ENCODE results near the gene CFL1.
A peak's percentile ranks its signal among the peaks of the same experiment; 100 is the strongest.

Gene CFL1

GRCh38 chr11:65869643-65870306 is 11.8 kb upstream of the CFL1 start:
- DNase-seq: no peak

DNA sequence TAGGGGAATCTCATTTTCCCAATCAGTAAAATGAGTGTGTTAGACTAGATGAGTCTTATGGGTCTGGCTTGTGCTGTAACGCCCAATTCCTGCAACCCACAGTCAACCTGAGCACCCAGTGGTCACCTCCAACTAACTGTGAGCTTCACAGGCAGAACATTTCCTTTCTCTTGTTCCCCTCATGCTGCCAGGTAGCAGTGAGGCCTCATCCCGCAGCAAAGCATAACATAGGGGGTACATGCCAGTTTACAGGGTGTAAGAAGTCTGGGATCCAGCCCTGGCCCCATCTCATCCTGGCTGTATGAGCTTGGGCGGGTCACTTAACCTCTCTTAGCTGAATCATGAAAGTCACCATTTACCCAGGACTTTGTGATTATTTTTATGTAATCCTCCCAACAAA is 10.9 kb upstream of the CFL1 start:
- no peak for DNase-seq

DNA sequence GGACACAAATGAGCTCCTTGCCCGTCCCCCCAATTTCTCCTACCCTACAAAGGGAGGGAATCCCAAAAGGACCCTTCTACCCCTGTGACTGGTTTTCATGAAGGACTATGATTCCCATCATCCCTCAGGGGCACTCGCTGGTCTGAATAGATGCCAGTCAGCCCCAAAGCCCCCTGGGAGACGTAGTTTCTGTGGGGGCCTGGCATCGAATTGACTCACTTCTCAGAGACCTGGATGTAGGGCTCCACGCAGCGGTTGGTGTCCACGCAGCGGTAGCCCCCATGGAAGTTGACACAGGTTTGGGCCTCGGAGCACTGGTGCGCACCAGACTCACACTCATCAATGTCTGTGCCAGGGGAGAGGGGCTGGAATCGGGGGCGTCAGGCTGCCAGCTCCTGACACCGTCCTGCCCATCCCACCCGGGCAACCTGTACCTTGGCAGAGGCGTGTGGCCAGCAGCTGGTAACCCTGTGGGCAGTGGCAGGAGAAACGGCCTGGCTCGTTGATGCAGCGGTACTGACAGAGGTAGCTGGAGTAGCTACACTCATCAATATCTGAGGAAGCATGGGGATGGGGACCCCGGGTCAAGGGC is 10.2 kb upstream of the CFL1 start:
- peak; percentile 60 for DNase-seq

DNA sequence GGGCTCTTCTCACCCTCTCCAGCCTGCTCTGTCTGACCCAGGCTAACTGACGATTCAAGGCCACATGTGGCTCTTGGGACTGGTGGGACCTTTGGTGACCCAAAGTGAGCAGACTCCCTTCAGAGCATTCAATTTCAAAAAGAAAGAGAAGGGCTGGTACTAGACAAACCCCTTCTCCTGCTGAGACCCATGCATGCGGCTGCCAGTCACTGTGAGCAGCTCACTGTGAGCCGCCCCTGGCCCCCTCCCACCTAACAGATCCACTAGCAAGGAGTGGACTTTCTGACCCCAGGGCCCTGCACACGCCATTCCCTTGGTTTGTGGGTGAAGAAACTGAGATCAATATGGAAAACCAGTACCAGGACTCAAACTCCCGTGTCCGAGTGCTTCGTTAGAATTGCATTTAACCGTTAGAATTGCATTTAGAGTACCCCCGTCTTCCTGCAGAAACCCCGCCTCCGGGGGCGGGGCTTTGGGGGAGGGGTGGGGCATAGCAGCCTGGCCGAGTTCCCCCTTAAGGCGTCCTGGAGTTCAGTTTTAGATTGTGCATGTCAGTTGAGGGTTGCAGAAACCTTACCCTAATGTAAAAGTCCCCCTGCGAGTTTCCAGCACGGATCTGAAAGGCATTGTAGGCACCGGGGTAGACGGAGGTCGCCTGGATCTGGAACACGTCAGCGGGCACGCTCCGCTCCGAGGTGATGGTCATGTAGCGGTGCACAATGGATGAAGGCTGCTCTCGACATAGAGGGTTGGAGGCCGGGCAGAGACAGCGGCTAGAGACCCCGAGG is 9.5 kb upstream of the CFL1 start:
- DNase-seq: peak; percentile 68

DNA sequence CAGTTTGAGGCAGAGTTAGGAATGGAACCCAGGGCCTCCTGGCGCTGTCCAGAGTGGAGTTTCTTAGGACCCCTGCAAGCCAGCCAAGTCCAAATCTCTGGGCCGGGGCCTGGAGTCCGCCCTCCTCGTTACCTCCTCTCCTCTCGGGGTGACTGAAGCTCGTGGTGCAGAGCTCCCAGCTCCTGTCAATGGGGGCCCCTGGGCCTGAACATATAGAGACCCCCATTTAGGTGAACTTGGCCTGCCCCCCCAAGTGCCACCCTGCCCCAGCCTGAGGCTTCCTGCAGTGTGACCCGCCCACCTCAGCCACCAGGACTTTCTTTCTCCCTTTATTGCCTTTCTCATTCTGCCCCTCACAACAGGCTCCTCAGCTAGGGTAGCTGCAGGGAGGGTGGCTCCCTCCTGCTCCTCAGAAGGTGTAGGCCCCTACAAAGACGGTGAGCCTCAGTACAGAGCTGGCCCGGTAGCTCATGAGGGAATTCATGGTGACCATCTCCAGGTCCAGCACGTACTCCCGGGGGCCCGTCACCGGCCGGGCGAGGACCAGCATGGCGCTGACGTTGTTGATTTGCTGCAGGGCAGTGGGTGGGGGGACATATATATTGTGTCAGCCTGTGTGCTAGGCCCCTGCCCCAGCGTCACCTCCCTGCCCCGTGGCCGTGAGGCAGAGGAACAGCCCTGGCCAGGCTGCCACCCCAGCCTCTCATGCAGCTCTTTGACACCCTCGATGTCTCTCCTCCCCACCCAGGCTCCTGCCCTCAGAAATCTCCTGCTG is 8.7 kb upstream of the CFL1 start:
- DNase-seq: no peak

DNA sequence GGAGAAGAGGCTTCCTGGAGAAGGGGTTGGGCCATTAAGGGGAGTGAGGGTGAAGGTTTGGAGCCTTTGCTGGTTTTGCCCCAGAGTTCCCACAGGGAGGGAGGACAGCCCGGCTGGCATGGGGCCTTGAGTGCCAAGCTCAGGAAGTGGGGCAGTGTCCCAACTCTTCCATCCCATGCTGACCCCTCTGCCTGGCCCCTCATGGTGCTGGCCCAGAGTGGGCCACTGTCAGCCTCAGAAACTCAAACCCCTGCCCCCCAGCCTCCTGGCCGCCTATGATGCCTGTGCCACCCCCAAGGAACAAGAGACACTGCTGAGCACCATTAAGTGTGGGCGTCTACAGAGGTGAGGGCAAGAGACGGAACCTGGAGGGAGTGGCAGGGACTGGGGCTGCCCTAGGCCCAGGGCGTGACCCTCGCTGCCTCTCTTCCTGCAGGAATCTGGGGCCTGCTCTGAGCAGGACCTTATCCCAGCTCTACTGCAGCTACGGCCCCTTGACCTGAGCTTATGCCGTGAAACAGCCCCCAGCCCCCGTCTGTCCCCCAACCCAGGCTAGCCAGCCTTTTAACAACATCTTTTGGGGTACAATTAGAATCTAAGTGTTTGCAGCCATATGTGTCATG is 7.7 kb upstream of the CFL1 start:
- no peak for DNase-seq

GRCh38 chr11:65864706-65865471 is 6.9 kb upstream of the CFL1 start:
- DNase-seq: no peak

- no peak for DNase-seq
Observed at GRCh38 chr11:65863889-65864705, 6.1 kb upstream of the CFL1 start.

DNA sequence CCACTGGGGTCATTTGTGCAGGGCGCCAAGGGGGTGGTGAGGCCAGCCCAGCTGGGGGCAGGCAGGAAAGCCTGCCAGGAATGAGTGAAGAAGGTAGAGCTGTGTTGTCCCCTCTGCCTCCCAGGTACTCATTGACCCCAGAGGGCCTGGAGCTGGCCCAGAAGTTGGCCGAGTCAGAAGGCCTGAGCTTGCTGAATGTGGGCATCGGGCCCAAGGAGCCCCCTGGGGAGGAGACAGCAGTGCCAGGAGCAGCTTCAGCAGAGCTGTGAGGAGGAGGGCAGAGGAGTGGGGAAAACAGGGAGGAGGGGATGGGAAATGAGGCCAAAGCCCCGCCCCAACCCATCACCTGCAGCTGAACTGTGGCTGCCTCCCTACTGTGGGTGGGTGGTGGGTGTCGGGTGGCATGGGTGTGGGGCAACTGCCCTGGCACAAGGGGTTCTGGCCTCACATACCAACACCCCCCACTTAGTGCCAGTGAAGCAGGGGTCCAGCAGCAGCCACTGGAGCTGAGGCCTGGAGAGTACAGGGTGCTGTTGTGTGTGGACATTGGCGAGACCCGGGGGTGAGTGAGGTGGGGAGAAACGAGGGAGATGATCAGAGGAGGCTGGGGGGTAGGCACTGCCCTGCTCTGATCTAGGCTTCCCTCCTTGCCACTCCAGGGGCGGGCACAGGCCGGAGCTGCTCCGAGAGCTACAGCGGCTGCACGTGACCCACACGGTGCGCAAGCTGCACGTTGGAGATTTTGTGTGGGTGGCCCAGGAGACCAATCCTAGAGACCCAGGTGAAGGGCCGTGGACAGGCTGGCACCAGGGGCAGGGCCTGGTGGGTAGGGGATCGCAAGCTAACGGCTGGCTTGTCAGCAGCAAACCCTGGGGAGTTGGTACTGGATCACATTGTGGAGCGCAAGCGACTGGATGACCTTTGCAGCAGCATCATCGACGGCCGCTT is 5.2 kb upstream of the CFL1 start:
- DNase-seq: no peak

DNA sequence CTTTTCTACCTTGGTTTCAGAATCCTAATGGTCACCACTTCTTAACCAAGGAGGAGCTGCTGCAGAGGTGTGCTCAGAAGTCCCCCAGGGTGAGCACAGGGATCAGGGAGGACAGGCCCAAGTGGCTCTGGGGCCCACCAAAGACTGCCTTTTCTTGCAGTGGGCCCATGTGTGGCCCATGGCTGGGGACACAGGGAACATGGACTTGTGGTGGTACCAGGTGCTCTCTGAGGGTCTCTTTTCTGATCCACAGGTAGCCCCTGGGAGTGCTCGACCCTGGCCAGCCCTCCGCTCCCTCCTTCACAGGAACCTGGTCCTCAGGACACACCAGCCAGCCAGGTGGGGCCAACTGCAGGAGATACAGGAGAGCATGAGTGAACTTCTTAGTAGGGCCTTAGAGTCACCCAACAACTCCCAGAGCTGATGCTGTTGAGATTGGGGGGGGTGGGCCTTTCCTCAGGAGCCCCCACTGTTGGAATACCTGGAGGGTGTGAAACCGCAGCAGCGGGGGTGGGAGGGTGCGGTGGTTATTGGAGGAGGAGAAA is 4.3 kb upstream of the CFL1 start:
- DNase-seq: no peak

DNA sequence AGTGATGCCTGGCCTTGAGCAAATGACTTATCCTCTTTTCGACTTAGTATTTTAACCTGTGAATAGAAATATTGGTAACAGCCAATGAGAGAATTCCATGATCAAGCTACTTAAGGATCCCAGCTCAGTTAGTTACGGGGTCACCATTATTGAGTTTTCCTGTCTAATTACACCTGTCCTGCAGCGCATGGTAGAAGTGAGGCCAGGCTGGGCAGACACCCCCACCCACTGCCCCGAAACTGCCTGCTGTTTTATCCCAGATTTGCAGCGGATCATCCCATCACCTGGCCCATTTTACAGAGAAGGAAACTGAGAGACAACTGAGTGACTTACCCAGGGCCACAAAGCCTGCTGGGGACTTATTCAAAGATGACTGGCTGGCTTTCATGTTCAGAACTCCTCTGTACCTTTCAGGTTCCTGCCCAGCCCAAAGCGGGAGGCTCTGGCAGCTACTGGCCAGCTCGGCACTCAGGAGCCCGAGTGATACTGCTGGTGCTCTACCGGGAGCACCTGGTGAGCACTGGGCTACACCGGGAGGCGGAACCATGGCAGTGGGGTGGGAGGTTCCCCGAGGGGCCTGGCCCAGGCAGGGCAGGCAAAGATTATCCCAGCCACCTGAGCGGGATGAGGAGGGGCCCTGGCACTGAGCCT is 3.7 kb upstream of the CFL1 start:
- no peak for DNase-seq

GRCh38 chr11:65861165-65861505 is 3.2 kb upstream of the CFL1 start:
- DNase-seq: no peak

DNA sequence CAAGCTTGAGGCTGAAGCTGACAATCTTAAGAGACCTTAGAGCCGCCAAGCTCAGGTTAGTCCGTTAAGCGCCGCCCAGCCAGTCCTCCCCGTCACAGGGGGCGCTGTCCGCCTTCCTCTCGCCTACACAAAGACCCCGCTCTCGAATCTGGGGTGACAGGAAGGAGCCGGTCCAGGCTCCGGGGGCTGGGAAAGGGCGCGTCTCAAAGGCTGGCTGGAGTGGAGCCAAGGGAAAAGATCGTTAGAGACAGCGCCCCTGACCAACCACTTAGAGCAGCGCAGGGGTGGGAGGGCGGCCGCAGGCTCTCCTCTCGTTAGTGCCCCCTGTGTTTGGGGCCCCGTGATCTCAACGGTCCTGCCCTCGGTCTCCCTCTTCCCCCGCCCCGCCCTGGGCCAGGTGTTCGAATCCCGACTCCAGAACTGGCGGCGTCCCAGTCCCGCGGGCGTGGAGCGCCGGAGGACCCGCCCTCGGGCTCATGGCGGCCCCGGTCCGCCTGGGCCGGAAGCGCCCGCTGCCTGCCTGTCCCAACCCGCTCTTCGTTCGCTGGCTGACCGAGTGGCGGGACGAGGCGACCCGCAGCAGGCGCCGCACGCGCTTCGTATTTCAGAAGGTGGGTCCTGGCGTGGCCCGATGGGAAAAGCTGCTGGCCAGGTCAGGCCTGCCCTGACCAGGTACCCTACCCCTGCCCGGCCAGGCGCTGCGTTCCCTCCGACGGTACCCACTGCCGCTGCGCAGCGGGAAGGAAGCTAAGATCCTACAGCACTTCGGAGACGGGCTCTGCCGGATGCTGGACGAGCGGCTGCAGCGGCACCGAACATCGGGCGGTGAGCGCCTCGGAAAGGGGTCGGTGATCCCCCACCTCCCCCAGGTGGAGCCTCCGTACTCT is 2.5 kb upstream of the CFL1 start, which contains the start of gene MUS81:
Gene MUS81 (plus strand): TSS at position 156 of the 887 bp plus-strand sequence. CDS start 321 bp downstream, at position 477.
- DNase-seq: peak; percentile 100

DNA sequence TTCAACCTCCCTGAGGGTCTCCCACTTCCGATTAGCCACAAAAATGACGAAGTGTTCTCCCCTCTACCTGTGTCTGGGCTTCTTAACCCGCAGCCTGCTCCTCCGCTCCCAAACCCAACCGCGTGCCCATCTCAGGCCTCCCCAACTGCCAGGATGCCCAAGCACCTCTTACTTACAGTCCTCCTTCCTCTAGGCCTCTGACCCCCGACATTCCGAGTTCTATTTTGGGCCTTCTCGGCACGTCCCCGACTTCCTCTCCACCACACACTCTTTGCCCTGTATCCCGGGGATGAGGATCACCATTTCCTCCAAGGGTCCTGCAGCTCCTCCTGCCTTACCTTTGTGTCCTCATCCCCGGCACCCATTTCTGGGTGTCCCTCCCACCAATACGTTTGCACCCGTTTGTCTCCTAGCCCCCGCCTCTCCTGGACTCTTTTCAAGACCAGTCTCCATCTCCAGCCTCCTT is 1.9 kb upstream of the CFL1 start:
- DNase-seq: no peak

DNA sequence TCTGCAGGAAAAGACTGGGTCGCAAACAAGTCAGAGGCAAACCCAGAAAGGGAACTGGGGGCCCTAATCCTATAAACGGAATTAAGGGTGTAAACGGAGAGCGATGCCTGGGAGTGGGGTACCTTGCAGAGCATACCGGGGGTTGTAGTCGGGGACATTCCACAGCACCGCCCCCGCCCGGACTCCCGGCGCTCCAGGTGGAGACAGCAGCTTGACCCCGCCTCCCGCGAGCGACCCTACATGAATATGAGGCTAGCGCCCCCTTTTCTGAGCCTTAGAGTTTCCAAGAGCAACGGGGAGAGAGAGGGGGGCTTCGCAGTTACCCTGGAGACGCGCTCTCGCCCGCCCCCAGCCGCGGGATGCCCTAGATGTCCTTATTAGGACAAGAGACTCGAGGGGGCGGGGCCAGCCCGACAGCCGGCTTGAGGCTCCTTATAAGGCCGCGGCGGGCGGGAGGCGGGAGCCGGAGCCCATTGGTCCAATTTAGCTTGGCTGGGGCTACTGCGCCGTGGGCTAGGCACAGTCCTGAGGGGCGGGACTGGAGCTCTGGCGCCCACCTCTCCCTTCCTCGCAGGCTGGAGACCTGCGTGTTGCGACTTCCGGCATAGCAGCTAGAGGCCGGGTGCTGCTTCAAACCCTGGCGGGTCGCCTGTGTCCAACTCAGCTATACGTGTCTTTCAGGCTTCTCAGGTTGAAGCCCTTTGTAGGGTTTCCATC is 1.3 kb upstream of the CFL1 start:
- peak; percentile 100 for DNase-seq

- DNase-seq: peak; percentile 51
Observed at GRCh38 chr11:65858681-65859087, 704 bp upstream of the CFL1 start.

DNA sequence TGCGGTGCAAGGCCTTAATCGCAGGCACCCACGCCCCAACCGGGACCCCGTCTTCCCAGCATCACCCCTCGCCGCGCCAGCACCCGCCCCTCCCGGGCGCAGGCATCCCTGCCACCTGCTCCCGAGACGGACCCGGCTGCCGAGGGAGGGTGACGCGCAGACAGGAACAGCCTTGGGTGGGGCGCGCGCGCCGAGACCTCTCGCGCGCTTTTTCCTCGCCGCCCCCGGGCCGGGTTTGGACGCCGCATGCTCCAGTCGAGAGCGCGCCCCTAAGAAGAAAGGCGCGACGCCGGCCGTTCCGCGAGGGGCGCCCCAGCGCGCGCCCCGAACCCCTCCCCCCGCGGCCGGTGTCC is 504 bp downstream of the CFL1 start:
- DNase-seq: peak; percentile 59

All from hematopoietic multipotent progenitor cell treated with erythropoietin and hydrocortisone succinate and interleukin-3 and kit ligand, for 6 days (in vitro differentiated cells).